GM10248 (cell line): ENCODE measurements around the gene UBXN7.

Source experiments
- CTCF ChIA-PET: fragments of 300-600 bp; sonication (Branson Sonifier 250); formaldehyde crosslinking; extraction: SDS; loops from one replicate; lab custom pipeline; 2021; ENCODE audit warnings: antibody characterized with exemption; lab: Yijun Ruan, JAX
- POLR2A ChIA-PET: fragments of 350-650 bp; sonication (Branson Sonifier 250); formaldehyde crosslinking; extraction: SDS; loops from one replicate; lab custom pipeline; 2020; ENCODE audit warnings: antibody characterized with exemption; lab: Yijun Ruan, JAX
- DNase-seq: peaks from one replicate; pipeline ENCODE4 v3.0.0; 2012; ENCODE audit errors: extremely low spot score
- TF ChIP-seq, protein P1 (sequence below): IDR thresholded peaks from 2 replicates; pipeline ENCODE4 v1.5.1; 2012; ENCODE audit warnings: mild to moderate bottlenecking, low read depth; ENCODE audit errors: extremely low read depth, missing control alignments, control extremely low read depth

UBXN7 gene

DNA sequence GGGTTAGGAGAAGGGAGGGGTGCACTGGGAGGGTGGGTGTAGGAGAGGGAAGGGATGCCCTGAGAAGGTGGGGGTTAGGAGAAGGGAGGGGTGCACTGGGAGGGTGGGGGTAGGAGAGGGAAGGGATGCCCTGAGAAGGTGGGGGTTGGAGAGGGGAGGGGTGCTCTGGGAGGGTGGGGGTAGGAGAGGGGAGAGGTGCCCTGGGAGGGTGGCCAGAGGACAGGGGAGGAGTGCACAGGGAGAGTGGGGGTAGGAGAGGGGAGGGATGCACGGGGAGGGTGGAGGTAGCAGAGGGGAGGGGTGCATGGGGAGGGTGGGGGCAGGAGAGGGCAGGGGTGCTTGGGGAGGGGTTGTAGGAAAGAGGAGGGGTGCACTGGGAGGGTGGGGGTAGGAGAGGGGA is 97.2 kb downstream of the UBXN7 start:
- CTCF ChIA-PET, result no interaction called here
- no peak for DNase-seq
- POLR2A ChIA-PET, result no interaction called here

DNA sequence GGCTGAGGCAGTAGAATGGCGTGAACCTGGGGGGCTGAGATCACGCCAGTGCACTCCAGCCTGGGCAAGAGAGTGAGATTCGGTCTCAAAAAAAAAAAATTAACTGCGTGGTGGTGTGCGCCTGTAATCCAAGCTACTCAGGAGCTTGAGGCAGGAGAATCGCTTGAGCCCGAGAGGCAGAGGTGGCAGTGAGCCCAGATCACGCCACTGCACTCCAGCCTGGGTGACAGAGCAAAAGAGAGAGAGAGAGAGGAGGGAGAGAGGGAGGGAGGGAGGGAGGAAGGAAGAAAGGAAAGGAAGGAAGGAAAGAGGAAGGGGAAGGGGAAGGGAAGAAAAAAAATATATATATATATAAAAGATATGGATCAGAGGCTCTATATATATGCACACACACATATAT is 100.1 kb downstream of the UBXN7 start:
- no peak for DNase-seq
- CTCF ChIA-PET, result no interaction called here
- POLR2A ChIA-PET, result interaction anchor here (0.6 kb wide), 1 partner anchor 15 kb away, joined by 4 read pairs; no protein-coding TSS in a partner anchor
- TF ChIP-seq, protein P1, sequence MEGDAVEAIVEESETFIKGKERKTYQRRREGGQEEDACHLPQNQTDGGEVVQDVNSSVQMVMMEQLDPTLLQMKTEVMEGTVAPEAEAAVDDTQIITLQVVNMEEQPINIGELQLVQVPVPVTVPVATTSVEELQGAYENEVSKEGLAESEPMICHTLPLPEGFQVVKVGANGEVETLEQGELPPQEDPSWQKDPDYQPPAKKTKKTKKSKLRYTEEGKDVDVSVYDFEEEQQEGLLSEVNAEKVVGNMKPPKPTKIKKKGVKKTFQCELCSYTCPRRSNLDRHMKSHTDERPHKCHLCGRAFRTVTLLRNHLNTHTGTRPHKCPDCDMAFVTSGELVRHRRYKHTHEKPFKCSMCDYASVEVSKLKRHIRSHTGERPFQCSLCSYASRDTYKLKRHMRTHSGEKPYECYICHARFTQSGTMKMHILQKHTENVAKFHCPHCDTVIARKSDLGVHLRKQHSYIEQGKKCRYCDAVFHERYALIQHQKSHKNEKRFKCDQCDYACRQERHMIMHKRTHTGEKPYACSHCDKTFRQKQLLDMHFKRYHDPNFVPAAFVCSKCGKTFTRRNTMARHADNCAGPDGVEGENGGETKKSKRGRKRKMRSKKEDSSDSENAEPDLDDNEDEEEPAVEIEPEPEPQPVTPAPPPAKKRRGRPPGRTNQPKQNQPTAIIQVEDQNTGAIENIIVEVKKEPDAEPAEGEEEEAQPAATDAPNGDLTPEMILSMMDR, result no peak

More for the DNA sequence above, 97.2 kb downstream of the UBXN7 start:
- TF ChIP-seq, protein P1, result no peak

DNA sequence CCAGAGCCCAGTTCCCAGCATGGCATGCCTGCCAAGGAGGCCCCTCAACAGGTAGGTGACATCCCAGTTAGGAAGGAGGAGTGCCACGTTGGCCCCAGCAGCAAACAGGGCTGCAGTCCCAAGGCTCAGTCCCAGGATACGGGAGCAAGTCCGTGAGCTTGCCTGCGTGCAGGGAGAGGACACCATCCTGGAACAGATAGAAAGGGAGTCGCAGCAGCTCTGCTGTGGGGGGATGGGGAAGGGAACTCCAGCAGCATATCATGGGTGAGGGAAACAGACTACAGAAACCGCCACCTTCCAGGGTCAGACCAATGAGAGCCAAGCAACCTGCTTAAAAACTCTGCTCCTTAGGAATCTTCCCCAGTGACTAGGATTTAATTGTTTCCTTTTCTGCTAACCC is 104.8 kb downstream of the UBXN7 start:
- POLR2A ChIA-PET, result no interaction called here

DNA sequence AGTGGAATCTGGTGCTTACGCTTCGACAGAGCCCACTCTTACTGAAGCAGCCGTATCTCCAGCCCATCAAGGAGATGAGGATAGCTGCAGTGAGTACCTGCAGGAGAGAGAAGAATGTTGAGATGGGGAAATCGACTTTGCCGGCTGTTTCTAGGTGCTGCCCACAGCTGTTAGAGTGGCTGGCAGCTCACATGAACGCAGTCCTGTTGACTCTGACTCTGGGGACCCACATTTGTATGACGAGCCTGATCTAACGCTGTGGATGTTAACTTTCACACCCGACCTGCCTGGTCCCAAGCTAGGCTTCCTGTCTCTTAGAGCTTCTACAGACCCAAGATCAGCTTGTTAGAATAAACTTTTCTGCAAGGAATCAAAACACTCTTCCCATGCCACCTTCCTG is 105.3 kb downstream of the UBXN7 start:
- ChIA-PET CTCF (interaction anchor here (0.9 kb wide), 1 partner anchor 73 kb away, joined by 3 read pairs; no protein-coding TSS in a partner anchor), POLR2A (no interaction called here)
- DNase-seq, result no peak
- TF ChIP-seq, protein P1, result no peak

More for the DNA sequence above, 104.8 kb downstream of the UBXN7 start:
- no peak for DNase-seq
- CTCF ChIA-PET, result interaction anchor here (0.9 kb wide), 1 partner anchor 74 kb away, joined by 3 read pairs; no protein-coding TSS in a partner anchor
- TF ChIP-seq, protein P1, result no peak

DNA sequence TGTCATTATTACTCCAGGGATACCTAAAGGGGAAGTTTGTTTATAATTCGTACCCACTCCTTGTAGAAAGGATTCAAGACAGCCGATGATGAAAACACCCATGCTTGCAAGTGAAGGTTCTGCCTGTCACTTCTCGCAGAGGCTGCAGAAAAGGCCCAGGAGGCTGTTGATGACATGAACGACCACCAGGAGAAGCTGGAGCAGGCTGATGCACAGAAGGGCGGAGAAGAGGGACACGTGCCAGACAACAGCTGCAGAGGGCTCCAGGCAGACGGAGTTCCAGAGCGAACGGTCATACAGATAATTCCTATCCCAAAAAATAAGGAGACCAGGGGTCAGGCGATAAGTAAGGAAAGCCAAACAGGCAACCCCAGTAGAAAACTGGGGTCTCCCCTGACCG is 108.5 kb downstream of the UBXN7 start:
- CTCF ChIA-PET, result interaction anchor here (1.5 to 1.8 kb wide), 4 partner anchors 10 to 72 kb away, joined by 3 to 5 read pairs (median 4); no protein-coding TSS in a partner anchor
- TF ChIP-seq, protein P1, result no peak
- no peak for DNase-seq
- POLR2A ChIA-PET, result no interaction called here

DNA sequence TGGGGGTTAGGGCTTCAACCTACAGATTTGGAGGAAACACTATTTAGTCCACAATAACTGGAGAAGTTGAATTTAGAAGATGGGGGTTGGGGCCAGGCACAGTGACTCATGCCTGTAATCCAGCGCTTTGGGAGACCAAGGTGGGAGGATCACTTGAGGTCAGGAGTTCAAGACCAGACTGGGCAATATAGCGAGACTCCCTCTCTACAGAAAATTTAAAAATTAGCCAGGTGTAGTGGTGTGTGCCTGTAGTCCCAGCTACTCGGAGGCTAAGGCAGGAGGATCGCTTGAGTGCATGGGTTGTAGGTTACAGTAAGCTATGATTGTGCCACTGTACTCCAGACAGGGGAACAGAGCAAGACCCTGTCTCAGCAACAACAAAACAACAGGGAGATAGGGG is 109.2 kb downstream of the UBXN7 start:
- CTCF ChIA-PET, result interaction anchor here (1.7 kb wide), 1 partner anchor 29 kb away, joined by 3 read pairs; no protein-coding TSS in a partner anchor
- TF ChIP-seq, protein P1, result no peak
- no peak for DNase-seq
- POLR2A ChIA-PET, result no interaction called here
